ENCODE data around the gene AFMID. TPM values are rescaled to one million over a fixed set of nuclear protein-coding genes. Genes with fewer than 3 reads are reported as not detected.

Gene AFMID
- total and polyA plus RNA-seq, 2 of the 13 experiments (the other 11 are each of a cell fraction or from before 2014, with no cell fraction given): 249 to 270 TPM

DNA sequence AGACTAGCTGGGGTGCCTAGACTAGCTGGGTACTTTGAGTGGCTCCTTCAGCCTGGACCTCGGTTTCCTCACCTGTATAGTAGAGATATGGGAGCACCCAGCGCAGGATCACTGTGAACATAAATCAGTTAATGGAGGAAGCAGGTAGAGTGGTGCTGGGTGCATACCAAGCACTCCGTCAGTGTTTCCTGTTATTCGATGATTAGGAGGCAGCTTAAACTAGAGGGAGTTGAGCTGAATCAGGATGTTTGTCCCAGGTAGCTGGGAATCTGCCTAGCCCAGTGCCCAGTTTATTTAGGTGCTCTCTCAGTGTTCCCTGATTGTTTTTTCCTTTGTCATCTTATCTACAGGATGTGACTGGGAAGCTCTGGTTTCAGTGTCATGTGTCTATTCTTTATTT lies 35.9 kb downstream of the AFMID start:
- CTCF ChIA-PET (ENCODE audit: low intra/inter-chr PET ratio, low total read pairs): no interaction called here
- no TSS peak for BruUV-seq (replicated peaks)
- 100% methylated on average over 4 of the region's 4 CpGs for WGBS (ENCODE audit: low lambda C conversion rate)
- Histone ChIP-seq H3K27me3 (ENCODE audit: control insufficient read depth in 1 of 2, insufficient read depth in 2 of 2, low read length in 2 of 2) (peaks cover 2 to 5% of the 10 kb centered on the region in 2 experiments; a peak in 2 of 5 replicates), H3K27ac (ENCODE audit: extremely low read length, insufficient read depth, low read length) (no peak overlapping the region), H4K20me1 (ENCODE audit: insufficient read depth, low read length) (no peaks in the 10 kb centered on the region), H3K4me3 (replicated peaks in 1 of 3; ENCODE audit: insufficient read depth in 1 of 3, low read depth in 2 of 3, low read length in 3 of 3) (no peak overlapping the region), H3K9me3 (ENCODE audit: low read length) (no peaks in the 10 kb centered on the region), H3K4me2 (ENCODE audit: low read depth, low read length) (no peak overlapping the region), H3K79me2 (ENCODE audit: insufficient read depth, low read length) (peaks cover 3% of the 10 kb centered on the region), H3K4me1 (ENCODE audit: insufficient read depth, low read length) (no peaks in the 10 kb centered on the region), H3K36me3 (replicated peaks in 1 of 2; ENCODE audit: control insufficient read depth in 1 of 2, insufficient read depth in 2 of 2, low read length in 2 of 2) (peaks cover 26 to 48% of the 10 kb centered on the region in 2 experiments), H3K9ac (ENCODE audit: insufficient read depth, low read depth, low read length) (no peak overlapping the region), H2AFZ (ENCODE audit: low read length) (no peak overlapping the region)
- POLR2A ChIA-PET: no interaction called here
- DNase-seq (ENCODE audit: low spot score) (no peak), FAIRE-seq (no peak), ATAC-seq (no peak)
- intact Hi-C loops (cut with micrococcal nuclease; ENCODE audit: unreplicated experiment) (no loop called here), in situ Hi-C loops (cut with HindIII; ENCODE audit: extremely low pct_ligation_motif_present, low pct_unique_long_range_greater_than_20kb) (no loop called here)
- TF ChIP-seq REL (CRISPR knock-in tag; conservative IDR thresholded peaks at IDR 0.05) (no peak), ZBTB34 (CRISPR knock-in tag; IDR thresholded peaks at IDR 0.05) (no peak), SP140L (CRISPR knock-in tag; IDR thresholded peaks at IDR 0.05; ENCODE audit: borderline replicate concordance) (no peak), REPIN1 (CRISPR knock-in tag; IDR thresholded peaks at IDR 0.05; ENCODE audit: borderline replicate concordance, low read depth) (no peak), ZNF674 (CRISPR knock-in tag; IDR thresholded peaks at IDR 0.05; ENCODE audit: low read depth) (no peak), CREM (IDR thresholded peaks at IDR 0.05) (no peak), CREM (CRISPR knock-in tag; IDR thresholded peaks at IDR 0.05) (no peak), THAP8 (CRISPR knock-in tag; IDR thresholded peaks at IDR 0.05; ENCODE audit: borderline replicate concordance) (no peak), ARNTL (CRISPR knock-in tag; IDR thresholded peaks at IDR 0.05) (no peak), ZIK1 (CRISPR knock-in tag; IDR thresholded peaks at IDR 0.05; ENCODE audit: borderline replicate concordance, low read depth) (no peak), ZNF770 (CRISPR knock-in tag; IDR thresholded peaks at IDR 0.05) (no peak), HIVEP1 (CRISPR knock-in tag; IDR thresholded peaks at IDR 0.05) (no peak), TOPORS (CRISPR knock-in tag; IDR thresholded peaks at IDR 0.05) (no peak), BRCA1 (CRISPR knock-in tag; IDR thresholded peaks at IDR 0.05) (no peak), NFE2 (CRISPR knock-in tag; IDR thresholded peaks at IDR 0.05) (no peak), ZNF619 (CRISPR knock-in tag; IDR thresholded peaks at IDR 0.05) (no peak), SP1 (IDR thresholded peaks at IDR 0.05) (no peak), SP1 (CRISPR knock-in tag; IDR thresholded peaks at IDR 0.05) (no peak), ZNF543 (CRISPR knock-in tag; IDR thresholded peaks at IDR 0.05) (no peak)
- TF ChIP-seq, protein P1, sequence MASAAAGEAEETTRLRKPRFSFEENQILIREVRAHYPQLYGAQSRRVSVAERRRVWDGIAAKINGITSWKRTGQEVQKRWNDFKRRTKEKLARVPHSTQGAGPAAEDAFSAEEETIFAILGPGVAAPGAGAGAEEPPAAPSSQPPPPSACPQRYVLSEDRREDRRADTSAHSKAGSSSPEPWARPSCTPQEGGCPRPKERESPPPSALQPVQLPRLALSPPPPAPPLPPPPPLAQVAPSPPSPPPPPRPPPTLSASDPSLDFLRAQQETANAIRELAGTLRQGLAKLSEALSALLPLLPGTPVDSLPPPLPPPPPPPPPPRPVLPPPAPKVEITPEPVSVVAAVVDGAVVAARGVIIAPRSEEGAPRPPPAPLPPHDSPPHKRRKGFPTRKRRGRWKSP (CRISPR knock-in tag; IDR thresholded peaks at IDR 0.05): no peak
- TF ChIP-seq, protein P2, sequence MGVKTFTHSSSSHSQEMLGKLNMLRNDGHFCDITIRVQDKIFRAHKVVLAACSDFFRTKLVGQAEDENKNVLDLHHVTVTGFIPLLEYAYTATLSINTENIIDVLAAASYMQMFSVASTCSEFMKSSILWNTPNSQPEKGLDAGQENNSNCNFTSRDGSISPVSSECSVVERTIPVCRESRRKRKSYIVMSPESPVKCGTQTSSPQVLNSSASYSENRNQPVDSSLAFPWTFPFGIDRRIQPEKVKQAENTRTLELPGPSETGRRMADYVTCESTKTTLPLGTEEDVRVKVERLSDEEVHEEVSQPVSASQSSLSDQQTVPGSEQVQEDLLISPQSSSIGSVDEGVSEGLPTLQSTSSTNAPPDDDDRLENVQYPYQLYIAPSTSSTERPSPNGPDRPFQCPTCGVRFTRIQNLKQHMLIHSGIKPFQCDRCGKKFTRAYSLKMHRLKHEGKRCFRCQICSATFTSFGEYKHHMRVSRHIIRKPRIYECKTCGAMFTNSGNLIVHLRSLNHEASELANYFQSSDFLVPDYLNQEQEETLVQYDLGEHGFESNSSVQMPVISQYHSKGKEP (CRISPR knock-in tag; IDR thresholded peaks at IDR 0.05): no peak

Data from HepG2 (cell line).